H1 (cell line): ENCODE data around the gene SPTLC3. TPM values are rescaled to one million over a fixed set of nuclear protein-coding genes. Genes with fewer than 3 reads are reported as not detected.

Experiments used
- HDAC6 ChIP-seq: IDR thresholded peaks from one replicate; pipeline ENCODE4 v1.7.1; 2012; ENCODE audit warnings: low read depth, mild to moderate bottlenecking, inconsistent platforms, low read length, moderate library complexity
- JUN ChIP-seq: IDR thresholded peaks from 2 replicates; pipeline ENCODE4 v1.6.1; 2011; ENCODE audit warnings: low read depth, mild to moderate bottlenecking, improper control_type of control experiment, low read length
- KDM1A ChIP-seq: fragments of 200-600, 300-600 bp; sonication (generic); IDR thresholded peaks from 2 replicates; pipeline ENCODE4 v1.7.1; 2016; ENCODE audit warnings: mild to moderate bottlenecking, low read length, borderline replicate concordance
- KDM5A ChIP-seq: fragments of 200-600 bp; IDR thresholded peaks from 2 replicates; pipeline ENCODE4 v1.7.1; 2012; ENCODE audit warnings: mild to moderate bottlenecking, low read length, inconsistent platforms, mixed read lengths
- NANOG ChIP-seq: IDR thresholded peaks from 2 replicates; pipeline ENCODE4 v1.6.1; 2011; ENCODE audit warnings: low read length, low read depth, mild to moderate bottlenecking, inconsistent platforms; ENCODE audit not compliant: insufficient read depth, poor library complexity, severe bottlenecking
- POLR2AphosphoS5 ChIP-seq: IDR thresholded peaks from 2 replicates; pipeline ENCODE4 v1.6.1; 2011; ENCODE audit warnings: low read depth, low read length
- TBP ChIP-seq: IDR thresholded peaks from 2 replicates; pipeline ENCODE4 v1.6.1; 2011; ENCODE audit warnings: low read depth, low read length, improper control_type of control experiment
- polyA plus RNA-seq, 7 experiments: library from polyadenylated mRNA; depleted of rRNA in 3 of 7; stranded (reverse) in 5 of 7; unstranded in 2 of 7; fragments of >200 nt in 5 of 7; fragments of 200-250 nt in 2 of 7; gene quantifications; 1 replicate in 5 of 7; 2 replicates in 1 of 7; 4 replicates in 1 of 7; pipeline versions ENCODE4 v1.2.1 to v1.2.3, GENCODE V29; 2011 to 2013; ENCODE audit warnings: missing spikeins in 2 of 7, mixed read lengths in 2 of 7
- total RNA-seq: library from RNA; stranded (reverse); fragmentation: NEBNext Ultra II Directional; extraction: Animal tissue kit (Norgen Biotek cat#: 25700); gene quantifications from 2 replicates; pipeline ENCODE4 v1.2.1, GENCODE V29; 2021
- TF ChIP-seq, protein P1 (sequence below): IDR thresholded peaks from 2 replicates; pipeline ENCODE4 v1.6.1; 2012; ENCODE audit warnings: inconsistent platforms

SPTLC3 gene
- total and polyA plus RNA-seq, 2 of the 8 experiments (the other 6 are each of a cell fraction or from before 2014, with no cell fraction given) = 0.23 to 0.82 TPM

GRCh38 chr20:13042458-13042794 is 33.7 kb downstream of the SPTLC3 start (continued):
- TF ChIP-seq HDAC6 = no peak
- TF ChIP-seq KDM1A = no peak
- no peak for TF ChIP-seq JUN
- TF ChIP-seq, protein P1, sequence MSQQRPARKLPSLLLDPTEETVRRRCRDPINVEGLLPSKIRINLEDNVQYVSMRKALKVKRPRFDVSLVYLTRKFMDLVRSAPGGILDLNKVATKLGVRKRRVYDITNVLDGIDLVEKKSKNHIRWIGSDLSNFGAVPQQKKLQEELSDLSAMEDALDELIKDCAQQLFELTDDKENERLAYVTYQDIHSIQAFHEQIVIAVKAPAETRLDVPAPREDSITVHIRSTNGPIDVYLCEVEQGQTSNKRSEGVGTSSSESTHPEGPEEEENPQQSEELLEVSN = no peak
- no peak for TF ChIP-seq KDM5A
- no peak for TF ChIP-seq NANOG
- no peak for TF ChIP-seq TBP
- no peak for TF ChIP-seq POLR2AphosphoS5
